GM11168 (cell line): Measurements from ENCODE around the gene ZCCHC2.

ENCODE experiments used
- in situ Hi-C: fragments of 300-500 bp; cut with MboI; formaldehyde crosslinking; loops from one replicate; pipeline ENCODE4 v1.12.0; 2022; ENCODE audit warnings: low sequenced_read_pairs; ENCODE audit not compliant: unreplicated experiment

Gene ZCCHC2

DNA sequence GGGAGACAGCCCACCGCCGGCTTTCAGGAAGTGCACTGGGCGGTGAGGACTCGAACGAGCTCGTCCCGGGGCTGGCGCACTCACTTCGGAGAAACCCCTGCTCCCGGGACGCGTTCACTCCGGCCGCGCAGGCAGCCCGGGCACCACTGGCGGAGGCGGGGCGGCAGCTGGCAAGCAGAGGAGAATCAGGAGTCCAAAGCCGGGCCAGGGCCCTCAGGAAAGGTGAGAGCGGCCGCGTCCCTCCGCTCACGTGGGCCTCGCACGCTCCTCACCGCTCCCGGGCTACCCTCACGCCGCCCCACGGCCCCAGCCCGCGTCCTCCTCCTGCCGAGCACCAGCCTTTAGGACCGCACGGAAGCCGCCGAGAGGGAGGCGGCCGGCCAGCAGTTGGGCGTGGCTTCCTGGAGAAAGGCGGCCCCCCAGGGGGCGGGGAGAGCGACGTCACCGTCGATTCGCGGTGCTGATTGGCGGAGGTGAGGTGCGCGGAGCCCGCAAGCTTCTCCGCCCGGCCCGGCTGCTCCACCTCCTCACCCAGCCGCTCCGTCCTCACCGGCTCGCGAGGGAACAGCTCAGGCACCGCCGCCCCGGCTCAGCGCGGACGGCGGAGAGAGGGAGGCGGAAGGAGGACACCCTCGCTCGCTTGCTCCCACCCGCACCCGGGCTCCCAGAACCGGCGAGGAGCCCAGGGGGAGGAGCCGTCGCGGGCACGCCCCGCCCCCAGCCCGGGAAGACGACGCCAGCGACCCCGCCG lies at the start of gene ZCCHC2:
TSS of gene ZCCHC2 (plus strand) at position 522 of the 751 bp plus-strand sequence. CDS start 400 bp downstream, outside the sequence.
- in situ Hi-C loops, result no loop called here

DNA sequence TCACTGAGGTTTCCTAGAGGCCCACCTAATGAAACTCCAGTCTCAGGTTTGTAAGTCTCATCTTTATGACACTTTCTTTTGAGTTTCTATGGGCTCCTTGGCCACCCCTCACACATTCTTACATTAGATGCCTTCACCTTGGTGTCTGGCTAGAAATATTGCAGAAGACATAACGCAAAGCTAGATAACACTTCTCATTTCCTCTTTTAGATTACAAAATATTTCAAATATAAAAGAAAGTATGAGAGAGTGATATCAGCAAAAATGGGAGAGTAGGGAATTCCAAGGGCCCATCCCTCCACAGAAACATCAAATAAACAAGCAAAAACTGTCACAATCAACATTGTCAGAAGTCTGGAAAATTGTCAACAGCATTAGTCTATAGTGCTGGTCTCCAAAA lies 43.3 kb upstream of the ZCCHC2 start:
- in situ Hi-C loops, result no loop called here

DNA sequence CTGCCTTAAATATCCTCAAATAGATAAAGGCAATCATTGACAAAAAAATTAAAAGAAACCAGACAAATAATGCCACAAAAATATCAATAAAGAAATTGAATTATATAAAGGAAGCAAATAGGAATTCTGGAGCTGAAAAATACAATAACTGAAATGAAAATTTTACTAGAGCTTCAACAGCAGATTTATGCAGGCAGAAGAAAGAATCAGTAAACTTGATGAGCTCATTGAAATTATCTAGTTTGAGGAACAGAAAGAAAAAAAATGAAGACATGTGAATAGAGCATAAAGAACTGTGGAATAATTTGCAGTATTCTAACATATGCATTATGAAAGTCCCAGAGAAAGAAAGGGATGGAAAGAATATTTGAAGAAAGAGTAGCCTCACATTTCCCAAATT lies 41.9 kb upstream of the ZCCHC2 start:
- in situ Hi-C loops, result no loop called here

DNA sequence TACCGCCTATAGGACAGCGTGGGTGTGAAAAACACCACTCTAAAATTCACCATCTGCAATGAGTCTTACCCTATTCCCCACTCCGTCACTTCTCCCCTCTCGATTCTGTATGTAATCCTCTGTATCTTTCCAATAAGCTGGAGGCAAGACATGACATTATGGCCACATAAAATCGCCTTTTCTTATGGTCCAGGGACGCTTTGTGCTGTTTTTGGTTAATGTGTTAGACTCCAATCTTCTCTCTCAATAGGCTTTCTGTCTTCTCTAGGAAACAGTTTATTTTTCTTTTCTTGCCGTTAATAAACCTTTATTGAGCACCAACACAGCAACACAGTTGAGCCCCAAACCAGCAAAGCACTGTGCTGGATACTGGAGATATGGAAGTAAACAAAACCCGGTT lies 37.9 kb upstream of the ZCCHC2 start:
- in situ Hi-C loops, result no loop called here

- in situ Hi-C loops, result no loop called here
These were observed 37.1 kb upstream of the ZCCHC2 start for GRCh38 chr18:62485684-62486083.

DNA sequence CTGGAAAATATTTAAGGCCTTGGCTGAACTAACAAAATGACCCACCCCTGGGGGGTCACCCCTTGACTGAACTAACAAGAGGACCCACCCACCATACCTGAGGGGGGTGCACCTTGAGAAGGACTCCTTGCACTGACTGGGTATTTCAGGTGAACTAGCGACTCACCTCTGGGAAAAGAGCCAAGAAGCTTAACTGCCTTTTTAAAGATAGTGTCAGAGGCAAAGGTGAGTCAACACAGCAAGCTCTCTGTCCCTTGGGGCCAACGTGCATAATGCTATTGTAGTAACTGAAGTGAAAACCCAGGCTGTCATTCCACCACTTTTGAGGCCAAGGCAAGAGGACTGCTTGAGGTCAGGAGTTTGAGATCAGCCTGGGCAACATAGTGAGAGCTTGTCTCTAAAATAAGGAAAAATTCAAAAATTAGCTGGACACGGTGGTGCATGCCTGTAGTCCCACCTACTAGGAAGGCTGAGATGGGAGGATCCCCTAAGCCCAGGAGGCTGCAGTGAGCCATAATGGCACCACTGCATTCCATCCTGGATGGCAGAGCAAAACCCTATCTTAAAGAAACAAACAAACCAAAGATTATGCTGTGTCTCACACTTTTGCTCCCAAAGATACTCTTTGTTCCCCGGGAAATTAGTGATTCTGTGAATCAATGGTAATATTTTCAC lies 36.4 kb upstream of the ZCCHC2 start:
- in situ Hi-C loops, result no loop called here

DNA sequence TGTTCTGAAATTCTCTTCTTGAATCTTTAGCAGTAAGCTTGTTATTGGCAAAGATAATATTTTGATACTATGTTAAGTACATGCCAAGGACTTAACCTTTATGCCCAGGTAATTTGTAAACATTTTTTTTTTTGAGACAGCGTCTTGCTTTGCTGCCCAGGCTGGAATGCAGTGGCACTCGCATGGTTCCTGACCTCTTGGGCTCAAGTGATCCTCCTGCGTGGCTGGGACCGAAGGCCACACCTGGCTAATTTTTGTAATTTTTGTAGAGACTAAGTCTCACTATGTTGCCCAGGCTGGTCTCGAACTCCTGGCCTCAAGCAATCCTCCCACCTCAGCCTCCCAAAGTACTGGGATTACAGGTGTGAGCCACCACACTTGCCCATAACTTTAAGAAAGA lies 35.7 kb upstream of the ZCCHC2 start:
- in situ Hi-C loops, result no loop called here

GRCh38 chr18:62490967-62491695 lies 31.7 kb upstream of the ZCCHC2 start:
- in situ Hi-C loops, result no loop called here

GRCh38 chr18:62493033-62493862 lies 29.6 kb upstream of the ZCCHC2 start:
- in situ Hi-C loops, result no loop called here

GRCh38 chr18:62494764-62495163 lies 28.1 kb upstream of the ZCCHC2 start:
- in situ Hi-C loops, result no loop called here

DNA sequence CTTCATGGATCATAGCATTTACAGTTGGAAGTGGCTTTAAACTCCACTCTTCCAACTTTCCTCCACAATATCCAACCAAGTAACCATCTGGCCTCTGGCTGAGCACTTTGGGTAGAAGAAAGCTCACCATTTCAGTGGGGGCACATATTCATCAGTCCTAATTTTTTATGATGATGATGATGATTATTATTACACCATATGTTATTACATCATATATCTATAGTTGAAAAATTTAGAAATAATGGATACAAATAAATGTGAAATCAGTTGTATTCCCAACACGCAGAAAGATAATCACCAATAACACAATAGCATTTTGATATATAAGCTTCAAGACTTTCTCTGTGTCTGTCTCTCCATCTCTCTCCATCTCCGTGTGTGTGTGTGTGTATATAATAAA lies 26.6 kb upstream of the ZCCHC2 start:
- in situ Hi-C loops, result no loop called here

GRCh38 chr18:62497190-62497772 lies 25.5 kb upstream of the ZCCHC2 start:
- in situ Hi-C loops, result no loop called here

GRCh38 chr18:62498616-62499262 lies 24.1 kb upstream of the ZCCHC2 start:
- in situ Hi-C loops, result no loop called here

DNA sequence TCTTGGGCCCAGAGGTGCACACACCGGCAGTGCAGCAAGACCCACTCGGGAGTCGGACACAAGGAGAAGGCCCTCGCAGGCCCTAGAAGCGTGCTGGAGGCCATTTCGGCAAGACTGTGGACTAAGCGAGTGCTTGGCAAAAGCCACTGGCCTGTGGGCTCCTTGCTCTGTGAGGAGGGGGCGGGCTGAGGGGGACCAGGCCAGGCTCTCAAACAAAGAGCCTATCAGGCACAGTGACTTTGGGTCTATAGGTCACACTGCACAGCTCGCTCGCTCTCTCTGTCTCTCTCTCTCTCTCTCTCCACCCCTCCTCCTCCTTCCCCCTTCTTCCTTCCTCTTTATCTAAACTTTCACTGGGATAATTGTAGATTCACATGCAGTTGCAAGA lies 23.6 kb upstream of the ZCCHC2 start:
- in situ Hi-C loops, result no loop called here

- in situ Hi-C loops, result no loop called here
These were observed 22.7 kb upstream of the ZCCHC2 start for GRCh38 chr18:62500174-62500573.

- in situ Hi-C loops, result no loop called here
These were observed 21.7 kb upstream of the ZCCHC2 start for GRCh38 chr18:62500966-62501591.

- in situ Hi-C loops, result no loop called here
These were observed 16.9 kb upstream of the ZCCHC2 start for GRCh38 chr18:62505669-62506494.

- in situ Hi-C loops, result no loop called here
These were observed 16.2 kb upstream of the ZCCHC2 start for GRCh38 chr18:62506495-62507143.
